Kidney tubule cell (primary cell): Measurements from ENCODE around the gene C2orf68.
"Not testable (repeated sequence)": the region's sequence is repeated elsewhere in the genome, so short reads cannot be mapped to it uniquely, and the experiment has no call there.

Experiments used
- DNase-seq: peaks from one replicate; pipeline ENCODE4 v3.0.0-alpha.2; 2018; ENCODE audit warnings: low spot score

The C2orf68 gene

DNA sequence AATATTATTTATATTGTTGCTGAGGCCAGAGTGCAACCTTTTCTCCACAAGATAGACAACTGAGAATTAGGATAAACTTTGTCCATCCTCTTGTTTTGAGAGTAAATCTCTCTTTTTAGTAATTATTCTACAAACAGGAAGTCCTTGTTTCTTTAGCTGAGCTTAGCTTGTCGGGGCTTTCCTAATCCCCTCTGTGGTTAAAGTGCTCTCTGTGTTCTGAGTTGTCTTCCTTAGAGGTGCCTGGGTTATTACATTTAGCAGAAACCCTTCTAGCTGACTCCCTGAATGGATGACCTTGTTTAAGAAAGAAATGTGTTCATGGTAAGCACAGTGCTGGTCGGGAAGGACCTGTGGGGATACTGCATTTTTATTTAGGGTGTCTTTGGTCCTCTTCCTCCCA, 16.8 kb upstream of the C2orf68 start:
- no peak for DNase-seq

DNA sequence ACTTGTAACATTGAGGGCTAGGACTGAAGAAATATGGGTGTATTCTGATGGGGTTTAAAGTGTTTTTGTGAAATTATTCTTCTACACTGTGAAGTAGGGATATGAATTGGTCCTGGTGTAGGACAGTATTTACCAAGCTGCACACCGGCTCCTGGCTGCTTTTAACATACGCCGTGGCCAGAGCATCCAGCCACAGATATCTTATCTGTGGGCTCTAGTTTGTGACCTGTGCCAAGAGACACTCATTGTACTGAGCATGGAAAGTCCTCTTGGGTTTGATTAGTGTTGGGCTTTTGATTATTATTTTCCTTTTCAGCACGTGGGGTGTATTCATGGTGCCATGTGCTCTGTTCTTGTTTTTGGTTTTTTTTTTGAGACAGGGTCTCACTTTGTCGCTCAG, 12.1 kb upstream of the C2orf68 start:
- DNase-seq: no peak

DNA sequence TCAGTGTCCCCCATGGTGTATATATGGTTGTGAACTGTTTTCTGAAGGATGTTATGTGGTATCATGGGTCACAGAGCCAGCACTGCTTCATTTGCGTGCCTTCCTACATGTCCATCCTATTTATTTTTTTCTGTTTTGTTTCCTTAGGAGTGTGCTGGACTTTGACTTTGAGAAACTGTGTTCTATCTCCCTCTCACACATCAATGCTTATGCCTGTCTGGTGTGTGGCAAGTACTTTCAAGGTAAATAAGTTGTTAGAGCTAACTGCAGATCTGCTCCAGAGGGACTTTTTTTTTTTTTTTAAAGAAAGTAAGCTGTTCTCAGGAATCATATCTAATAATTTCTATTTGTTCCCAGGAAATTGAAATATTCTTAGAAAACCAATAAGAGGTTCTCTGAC, 9.5 kb upstream of the C2orf68 start:
- no peak for DNase-seq

DNA sequence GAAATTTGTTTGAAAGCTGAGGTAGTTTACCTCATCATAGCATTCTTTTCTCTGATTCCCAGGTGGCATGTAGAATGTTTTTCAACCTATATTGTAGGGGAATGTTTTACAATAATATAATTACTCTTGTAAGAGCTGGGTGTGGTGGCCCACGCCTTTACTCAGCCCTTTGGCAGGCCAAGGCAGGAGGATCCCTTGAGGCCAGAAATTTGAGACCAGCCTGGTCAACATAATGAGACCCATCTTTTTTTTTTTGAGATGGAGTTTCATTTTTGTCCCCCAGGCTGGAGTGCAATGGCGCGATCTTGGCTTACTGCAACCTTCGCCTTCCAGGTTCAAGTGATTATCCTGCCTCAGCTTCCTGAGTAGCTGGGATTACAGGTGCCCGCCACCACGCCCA, 7.8 kb upstream of the C2orf68 start:
- no peak for DNase-seq

DNA sequence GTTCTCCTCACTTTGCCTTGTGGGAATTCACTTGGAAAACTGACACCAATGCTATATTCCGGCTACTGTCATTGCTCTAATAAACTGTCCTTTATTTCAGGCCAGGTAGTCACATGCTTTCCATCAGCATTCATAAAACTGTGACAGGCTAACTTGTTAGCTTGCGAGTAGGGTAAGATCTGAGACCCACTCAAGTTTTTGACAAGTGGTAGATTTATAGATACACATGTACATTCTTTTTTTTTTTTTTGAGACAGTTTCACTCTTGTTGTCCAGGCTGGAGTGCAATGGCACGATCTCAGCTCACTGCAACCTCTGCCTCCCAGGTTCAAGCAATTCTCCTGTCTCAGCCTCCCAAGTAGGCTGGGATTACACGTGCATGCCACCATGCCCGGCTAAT, 5.9 kb upstream of the C2orf68 start:
- not testable (repeated sequence) for DNase-seq

DNA sequence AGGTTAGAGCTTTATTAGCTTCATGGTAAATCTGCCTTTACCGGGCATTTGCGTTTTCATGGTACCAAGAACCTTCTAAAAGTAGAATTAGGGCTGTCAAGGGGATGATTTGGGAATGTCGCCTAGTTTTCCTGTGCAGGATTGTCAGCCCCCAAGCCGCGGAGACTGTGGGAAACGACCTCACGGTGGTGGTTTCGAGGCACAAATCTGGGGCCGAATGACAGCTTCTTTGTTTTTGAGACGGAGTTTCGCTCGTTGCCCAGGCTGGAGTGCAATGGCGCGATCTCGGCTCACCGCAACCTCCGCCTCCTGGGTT, 3.5 kb upstream of the C2orf68 start:
- DNase-seq: no peak

DNA sequence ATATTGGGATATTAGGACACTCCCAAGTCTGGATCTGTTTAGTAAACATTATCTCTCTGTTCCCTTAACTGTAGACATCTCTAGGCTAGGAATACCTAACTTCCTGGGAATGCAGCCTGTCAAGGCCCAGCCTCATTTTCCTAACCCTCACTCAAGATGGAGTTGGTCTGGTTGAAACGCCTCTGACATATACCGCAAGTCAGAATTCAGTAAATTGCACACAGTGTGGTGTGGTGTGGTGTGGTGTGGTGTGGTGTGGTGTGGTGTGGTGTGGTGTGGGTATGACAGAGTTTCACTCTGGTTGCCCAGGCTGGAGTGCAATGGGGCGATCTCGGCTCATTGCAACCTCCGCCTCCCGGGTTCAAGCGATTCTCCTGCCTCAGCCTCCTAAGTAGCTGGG, 2.9 kb upstream of the C2orf68 start:
- not testable (repeated sequence) for DNase-seq

DNA sequence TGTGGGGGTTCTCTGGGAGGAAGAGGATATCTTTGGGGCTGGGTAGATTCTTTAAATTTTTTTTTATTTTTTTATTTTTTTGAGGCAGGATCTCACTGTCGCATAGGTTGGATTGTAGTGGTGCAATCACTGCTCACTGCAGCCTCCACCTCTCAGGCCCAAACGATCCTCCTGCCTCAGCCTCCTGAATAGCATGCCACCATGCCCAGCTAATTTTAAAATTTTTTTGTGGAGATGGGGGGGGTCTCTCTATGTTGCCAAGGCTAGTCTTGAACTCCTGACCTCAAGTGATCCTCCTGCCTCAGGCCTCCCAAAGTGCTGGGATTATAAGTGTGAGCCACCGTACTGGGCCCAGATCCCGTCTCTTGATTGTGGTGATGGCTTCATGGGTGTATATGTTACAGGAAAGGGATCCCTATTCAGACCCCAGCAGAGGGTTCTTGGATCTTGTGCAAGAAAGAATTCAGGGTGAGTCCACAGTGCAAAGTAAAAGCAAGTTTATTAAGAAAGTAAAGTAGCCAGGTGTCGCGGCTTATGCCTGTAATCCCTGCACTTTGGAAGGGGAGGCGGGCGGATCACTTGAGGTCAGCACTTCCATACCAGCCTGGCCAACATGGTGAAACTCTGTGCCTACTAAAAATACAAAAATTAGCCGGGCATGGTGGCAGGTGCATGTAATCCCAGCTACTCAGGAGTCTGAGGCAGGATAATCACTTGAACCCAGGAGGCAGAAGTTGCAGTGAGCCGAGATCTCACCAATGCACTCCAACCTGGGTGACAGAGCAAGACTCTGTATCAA, 2.0 kb upstream of the C2orf68 start:
- DNase-seq: no peak

DNA sequence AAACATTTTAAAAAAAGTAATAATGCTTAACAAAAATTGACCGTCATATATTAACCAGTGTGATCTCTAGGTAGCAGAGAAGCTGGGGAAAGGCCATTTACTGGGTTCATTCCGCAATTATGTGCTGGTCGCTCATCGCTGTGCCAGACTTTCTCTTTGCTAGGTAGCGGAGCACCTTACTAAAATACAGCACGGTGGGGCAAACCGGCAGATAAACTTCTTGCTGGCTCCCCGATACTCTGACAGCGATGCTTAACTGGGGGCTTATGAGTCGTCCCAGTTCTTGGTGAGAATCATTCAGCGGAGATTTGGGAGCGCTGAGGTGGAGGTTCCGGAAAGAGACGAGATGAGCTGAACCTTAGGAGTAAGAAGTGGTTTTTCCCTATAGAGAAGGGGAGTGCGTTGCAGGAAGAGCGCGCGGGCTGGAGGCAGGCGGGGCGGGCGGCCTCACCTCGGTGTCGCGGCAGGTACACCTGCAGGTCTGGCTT, 605 bp downstream of the C2orf68 start:
- peak; percentile 38 for DNase-seq

DNA sequence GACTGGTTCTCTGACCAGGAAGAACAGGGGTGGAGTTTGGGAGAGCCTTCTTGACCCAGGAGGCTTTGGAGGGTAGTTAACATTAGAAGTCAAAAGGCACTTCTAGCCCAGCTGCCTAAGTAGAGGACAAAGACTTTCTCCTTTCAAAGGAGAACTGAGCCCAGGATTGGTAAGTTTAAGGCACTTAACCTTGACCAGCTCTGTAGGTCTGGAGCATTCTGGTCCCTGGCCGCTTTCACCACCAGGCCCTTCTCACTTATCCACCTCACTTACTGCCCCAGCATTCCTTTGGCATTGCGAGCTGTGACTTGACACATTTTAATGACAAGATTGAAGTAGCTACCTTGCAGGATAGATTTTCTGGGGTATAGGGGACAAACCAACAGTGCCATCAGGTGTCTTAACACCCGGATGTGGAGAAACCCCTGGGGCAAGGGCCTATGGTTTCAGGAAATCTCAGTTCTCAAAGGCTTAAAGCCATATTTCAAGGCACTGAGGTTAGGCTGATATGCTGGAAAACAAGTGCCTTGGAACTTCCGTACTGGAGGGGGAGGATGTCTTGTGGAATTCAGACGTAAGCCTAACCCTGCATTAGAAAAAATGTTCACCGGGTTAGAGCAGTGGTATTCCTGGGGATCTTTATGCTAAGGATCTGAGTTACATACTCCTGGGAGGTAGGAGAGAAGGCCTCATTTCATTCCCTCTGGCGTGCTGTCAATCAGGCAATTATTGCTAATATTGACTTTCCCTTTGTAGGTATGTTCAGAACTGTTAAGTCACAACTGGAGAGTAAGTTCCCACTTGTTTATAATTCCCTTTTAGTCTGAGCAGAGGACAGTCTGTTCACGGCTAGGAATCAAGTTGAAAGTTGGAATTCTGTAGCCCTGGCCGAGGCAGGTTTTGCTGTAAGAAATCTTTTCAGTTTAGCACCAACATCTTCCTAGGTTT, 4.3 kb downstream of the C2orf68 start:
- peak; percentile 41 for DNase-seq

DNA sequence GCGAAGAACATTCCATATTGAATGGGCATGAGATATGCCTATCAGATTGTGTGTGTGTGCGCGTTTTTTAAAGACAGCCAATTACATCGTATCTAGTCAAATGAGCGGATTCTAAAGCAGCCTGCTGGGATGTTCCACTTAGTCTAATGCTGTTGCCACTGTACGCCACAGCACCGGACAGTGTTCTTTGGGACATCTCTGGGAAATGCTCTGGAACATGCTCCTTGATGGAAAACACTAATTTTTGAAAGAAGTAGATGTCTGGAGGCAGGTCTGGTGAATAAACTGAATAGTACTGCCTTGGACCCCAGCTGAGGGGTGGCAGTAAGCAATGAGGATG, 5.8 kb downstream of the C2orf68 start:
- DNase-seq: no peak

DNA sequence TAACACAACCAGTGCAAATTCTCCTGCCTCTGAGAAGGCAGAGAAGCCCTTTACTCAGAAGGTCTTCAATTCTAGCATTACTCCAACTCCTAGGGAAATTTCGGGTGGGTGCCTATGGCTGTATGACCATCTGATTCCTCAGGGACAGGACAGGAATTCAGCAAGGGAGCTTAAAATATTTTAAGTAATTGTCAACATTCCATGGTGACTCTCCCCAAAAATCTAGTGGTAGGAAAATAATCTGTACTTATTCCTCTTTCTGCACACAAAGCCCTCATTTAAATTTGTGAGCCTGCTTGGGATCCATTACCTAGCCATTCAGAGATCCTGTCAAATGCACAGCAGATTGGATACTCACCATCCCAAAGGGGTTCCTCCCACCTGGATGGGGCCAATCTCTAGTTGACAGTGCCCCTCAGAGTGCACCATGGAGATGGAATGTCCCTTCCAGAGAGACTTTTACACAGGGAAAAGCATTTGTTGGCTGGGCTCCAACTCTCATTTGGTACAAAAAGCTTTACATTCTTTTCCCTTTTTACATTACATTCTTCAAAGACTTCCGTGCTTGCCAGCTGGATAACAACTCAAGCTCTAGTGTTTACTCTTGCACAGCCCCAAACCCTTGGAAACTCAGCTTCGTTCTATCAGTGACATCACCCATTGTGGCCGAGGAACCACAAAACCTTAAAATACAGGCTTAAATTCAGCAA, 6.3 kb downstream of the C2orf68 start:
- no peak for DNase-seq

DNA sequence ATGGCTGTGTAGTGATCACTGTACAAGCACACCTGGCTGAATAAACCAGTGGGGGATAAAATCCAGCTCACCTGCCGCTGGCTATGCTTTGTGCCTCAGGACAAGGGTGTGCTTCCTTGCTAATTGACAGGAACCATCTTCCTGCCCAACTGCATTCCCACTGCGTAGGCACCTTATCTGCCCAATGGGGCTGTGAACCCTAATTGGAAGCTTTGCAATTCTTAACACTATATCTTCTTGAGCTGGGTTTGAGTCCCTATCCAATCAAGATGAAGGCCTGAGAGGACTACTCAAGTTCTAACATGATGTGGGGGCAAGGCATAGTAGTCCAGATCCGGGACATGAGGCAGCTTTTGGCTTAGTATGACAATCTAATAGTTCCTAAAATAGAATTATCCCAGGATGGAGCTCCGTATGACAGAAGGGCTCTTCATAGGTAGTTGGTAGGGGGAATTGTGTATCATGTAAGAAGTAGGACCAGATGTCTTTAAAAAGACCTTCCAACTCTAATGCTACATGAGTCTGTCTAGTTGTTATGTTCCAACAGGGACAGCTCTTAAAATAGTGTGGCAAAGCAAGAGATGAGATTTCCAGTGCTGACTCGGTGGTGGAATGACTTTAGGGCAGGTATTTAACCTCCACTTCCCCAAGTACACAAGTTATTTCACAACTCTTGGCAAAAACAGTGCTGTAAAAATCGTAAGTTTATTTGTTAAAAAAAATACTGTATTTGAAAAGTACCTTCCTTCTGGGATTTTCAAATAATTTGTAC, 7.1 kb downstream of the C2orf68 start:
- no peak for DNase-seq

DNA sequence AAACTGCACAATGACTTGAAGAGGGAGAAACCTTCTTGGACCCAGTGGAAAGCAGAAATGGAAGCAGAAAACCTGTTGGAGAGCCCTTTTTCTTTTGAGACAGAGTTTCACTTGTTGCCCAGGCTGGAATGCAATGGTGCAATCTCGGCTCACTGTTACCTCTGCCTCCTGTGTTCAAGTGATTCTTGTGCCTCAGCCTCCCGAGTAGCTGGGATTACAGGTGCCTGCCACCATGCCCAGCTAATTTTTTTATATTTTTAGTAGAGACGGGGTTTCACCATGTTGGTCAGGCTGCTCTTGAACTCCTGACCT, 7.8 kb downstream of the C2orf68 start:
- DNase-seq: not testable (repeated sequence)

DNA sequence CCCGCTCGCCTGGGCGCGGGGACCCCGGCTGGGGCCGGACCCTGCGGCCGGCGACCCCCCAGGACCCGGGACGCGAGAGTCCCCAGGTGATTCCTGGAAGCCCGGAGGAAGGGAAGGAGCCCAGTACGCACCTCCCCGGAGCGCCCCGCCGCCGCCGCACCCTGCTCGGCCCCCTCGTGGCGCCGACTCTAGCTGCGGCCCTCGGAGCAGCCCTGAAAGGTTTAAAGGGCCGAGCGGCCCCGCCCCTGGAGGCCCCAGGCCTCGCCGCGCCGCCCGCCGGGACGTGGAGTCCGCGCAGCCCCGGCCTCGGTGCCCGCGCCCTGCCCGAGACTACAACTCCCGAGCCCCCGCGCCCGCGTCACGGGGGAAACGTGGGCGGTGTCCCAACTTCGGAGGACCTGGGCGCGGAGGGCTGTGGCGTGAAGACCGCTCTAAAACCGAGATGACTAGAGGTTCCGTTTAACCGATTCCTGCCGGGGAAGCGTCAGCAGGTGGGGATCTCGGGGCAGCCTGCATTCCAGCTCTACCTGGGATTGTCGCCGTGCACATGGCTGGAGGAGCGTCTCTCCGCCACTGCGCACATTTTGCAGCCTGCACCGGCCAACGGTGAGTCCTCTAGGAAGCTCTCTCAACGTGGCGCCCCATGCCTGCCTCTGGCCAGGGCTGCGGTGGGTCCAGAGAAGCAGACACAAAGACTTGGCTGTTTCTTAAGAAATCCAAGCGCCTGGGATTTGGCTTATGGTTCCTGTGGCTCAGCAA, 9.2 kb downstream of the C2orf68 start, which contains the start of gene TMEM150A:
Gene TMEM150A, minus strand, starts transcription at position 223 of the 759 bp plus-strand sequence. CDS start 750 bp downstream, outside the sequence.
- peak; percentile 93 for DNase-seq

DNA sequence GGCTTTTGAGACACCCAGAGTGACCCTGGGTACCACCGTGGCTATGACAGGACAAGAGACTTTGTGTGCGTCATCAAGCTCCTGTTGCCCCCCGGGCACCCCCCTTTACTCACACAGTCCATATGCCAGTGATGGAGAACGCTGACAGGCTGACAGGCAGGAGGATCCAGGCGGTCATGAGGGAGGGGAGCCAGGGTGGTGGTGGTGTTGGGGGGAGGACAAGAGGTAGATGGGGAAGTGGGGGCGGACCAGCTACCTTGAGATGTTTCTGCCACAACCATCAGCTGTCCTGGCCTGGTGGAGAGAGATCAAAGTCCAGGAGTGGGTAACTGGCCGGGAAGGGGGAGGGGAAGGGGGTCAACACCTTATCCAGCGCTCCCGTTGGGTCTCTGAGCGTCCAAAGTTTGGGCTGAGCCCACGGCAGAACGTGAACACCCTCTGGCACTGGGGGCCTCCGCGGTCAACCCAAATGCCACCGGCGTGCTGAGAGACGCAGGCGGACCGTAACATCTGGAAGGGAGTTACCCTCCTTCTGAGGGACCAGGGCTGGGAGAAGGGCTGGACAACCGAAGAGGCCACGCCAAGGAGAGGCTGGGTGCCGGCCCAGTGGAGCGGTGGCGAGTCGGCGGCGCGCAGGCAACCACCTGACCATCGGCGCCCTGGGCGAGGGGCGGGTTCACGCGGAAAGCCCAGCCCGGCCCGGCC, 9.9 kb downstream of the C2orf68 start:
- DNase-seq: peak; percentile 59

DNA sequence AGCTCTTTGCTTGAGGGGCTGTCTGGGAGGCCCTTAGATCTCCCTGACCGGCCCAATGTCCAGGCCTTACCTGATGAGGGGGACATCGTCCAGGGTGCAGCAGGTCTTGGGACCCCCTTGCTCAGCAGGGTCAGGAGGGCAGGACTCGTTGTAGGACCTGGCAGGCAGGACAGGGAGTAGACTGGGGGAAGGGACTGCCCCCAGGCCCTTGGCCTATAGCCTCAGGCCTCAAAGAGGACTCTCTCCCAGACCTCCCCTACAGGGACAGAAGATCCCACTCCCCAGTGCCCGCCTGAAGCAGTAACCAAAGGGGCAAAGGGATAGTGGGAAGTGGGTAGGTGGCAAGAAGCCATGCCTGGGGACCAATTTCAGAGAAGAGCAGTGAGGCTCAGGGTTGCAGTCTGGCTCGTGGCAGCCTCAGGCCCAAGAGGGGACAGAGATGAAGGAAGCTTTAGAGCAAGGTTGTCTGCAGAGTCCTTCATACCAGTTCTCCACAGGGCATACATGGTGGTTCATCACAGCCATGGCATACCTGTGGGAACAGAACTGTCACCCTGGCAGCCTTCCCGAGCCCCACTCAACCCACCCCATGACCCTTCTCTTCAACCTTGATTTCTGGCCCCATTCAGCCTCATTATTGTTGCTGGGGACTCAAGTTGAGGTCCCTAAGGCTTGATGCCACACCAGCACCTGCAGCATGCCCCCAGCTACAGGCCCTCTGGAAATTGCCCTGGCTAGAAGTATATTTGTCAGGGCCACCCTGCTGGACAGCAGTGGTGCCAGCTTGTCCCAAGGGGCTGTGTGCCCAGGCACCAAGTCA, 10.7 kb downstream of the C2orf68 start:
- DNase-seq: no peak

DNA sequence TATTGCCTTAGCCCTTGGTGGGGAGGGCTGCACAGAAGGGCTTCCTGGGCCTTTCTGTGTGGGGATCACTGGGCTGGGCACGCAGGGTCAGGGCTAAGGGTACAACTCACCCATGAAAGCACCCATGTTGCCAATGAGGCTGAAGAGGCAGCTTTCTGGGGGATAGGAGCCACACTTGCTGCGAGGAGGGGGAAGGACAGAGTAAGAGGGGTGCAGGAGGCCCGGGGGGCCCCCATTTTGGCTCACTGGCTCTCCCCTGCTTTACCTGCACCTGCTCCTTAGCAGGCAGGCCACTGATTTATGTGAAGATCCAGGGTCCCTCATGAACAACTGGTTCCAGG, 11.7 kb downstream of the C2orf68 start:
- no peak for DNase-seq

DNA sequence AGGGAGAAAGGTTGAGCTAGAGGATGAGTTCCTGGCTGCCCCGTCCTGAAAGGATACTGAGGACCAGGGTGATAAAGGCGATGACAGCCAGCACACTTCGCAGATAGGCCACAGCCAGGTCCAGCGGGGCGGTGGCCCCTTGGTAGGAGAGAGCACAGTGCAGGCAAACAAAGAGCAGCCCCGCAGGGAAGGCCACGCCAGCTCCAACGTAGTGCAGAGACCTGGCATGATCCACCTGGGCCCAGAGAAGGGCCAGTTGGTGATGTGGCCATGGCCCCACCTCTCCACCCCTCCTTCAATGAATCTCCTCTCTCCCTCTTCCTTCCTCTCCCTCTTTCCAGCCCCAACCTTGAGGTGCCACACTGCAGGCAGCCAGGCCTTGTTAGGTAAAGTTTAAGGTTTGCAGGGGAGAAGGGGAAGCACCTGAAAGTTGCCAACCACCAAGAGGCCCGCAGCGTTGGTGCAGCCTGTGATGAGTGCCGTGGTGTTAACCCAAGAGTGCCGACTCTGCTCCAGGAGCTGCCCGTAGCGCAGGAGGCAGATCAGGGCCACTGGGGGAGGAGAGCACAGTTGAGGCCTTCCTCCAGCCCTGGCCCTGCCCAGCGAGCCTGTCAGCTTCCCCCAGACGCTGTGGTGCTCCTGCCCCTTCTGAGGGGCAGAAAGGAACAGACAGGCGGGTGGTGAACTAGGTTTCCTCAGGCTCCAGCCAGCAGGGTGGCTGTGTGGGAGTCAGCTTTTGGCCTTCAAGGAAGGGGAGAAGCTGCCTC, 12.2 kb downstream of the C2orf68 start:
- DNase-seq: no peak
